ENCODE measurements around the gene BCL6B.
A peak's percentile ranks its signal among the peaks of the same experiment; 100 is the strongest.
"Not testable (repeated sequence)": the region's sequence is repeated elsewhere in the genome, so short reads cannot be mapped to it uniquely, and the experiment has no call there.

Gene BCL6B, protein sequence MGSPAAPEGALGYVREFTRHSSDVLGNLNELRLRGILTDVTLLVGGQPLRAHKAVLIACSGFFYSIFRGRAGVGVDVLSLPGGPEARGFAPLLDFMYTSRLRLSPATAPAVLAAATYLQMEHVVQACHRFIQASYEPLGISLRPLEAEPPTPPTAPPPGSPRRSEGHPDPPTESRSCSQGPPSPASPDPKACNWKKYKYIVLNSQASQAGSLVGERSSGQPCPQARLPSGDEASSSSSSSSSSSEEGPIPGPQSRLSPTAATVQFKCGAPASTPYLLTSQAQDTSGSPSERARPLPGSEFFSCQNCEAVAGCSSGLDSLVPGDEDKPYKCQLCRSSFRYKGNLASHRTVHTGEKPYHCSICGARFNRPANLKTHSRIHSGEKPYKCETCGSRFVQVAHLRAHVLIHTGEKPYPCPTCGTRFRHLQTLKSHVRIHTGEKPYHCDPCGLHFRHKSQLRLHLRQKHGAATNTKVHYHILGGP

DNA sequence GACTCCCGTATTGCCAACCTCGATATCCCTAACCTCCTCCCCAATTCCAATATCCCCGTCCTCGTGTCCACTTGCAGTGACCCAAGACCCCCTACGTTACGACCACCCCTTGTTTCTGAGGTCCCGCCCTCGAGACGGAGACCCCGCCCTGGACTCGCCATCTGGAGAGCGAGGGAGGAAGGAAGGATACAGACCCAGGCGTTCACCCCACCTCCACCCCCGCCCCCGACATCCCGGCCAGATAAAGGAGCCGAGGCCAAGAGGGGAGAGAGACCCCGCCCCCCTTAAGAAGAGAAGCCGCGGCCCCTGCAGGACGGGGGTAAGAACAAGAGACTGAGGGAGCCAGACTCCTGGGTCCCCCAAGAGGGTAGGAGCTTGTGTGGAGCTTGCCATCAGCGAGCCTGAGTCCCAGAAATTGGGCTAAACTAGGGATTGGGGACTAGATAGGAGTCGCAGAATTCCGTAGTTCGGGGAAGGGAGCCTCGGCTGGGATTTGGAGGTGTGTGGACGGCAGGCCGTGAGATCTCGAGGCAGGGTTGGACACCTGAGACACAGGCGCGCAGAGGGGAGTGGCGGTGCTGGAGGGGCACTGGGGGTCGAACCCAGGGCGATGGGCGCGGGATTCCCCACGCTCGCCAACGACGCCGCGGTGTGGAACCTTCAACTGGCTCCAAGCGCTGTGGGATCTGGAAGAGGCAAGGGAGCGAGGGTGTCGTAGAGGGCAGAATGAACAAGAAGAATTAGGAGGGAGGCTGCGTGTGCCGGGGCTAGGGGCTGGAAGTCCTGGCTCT, at the start of gene BCL6B:
BCL6B (plus strand) TSS at position 270 of the 791 bp plus-strand sequence. CDS start 622 bp downstream, outside the sequence.
- DNase-seq, result no peak

DNA sequence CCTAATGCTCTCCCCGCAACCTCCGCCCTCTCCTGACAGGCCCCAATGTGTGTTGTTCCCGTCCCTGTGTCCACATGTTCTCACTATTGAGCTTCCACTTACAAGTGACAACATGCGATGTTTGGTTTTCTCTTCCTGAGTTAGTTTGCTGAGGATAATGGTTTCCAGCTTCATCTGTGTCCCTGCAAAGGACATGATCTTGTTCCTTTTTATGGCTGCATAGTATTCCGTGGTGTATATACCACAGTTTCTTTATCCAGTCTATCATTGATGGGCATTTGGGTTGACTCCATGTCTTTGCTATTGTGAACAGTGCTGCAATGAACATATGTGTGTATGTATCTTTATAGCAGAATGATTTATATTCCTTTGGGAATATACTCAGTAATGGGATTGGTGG, 43.4 kb upstream of the BCL6B start:
- DNase-seq, result not testable (repeated sequence)

DNA sequence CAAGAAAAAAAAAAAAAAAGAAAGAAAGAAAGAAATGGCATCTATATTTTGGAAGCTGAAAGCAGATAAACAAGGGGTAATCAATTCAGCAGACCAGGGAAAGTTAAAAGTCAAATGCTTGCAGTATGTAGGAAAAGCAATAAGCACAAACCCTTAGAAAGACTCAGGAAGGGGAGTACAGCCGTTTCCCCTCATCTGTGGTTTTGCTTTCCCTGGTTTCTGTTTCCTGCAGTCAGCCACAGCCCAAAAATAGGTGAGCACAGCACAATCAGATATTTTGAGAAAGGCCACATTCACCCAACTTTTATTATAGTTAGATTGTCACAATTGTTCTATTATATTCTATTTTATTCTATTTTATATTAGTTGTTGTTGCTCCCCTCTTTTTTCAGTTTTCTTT, 41.4 kb upstream of the BCL6B start:
- DNase-seq, result no peak

DNA sequence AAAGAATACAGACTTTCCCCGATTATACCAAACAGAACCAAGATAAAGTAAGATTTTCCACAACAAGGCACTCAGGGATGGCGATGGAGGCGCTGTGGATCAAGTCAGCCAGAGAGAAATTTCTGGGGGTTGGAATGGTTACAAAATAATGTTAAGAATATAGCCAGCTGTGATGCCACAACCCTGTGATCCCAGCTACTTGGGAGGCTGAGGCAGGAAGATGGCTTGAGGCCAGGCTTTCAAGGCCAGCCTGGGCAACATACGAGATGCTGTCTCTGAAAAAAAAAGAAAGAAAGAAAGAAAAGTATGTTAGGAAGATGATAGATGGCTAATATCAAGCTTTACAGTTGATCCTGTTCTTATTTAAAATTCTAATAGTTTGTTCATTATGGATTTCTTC, 37.6 kb upstream of the BCL6B start:
- DNase-seq, result no peak

DNA sequence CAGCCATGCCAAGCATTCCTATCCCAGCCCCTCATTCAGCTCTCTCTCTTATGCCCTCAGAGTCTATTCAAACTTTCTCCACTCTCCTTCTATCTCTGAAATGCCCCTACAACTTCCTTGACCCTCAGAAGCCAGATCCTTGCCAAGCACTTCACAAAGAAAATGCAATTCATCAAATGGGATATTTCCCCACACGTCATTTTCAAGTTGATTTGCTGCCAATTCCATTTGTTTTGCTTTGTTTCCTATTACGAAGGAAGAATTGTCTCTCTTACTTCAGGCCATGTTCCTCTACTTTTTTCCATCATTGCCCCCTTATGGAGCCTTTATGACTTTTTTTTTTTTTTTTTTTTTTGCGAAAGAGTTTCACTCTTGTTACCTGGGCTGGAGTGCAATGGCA, 36.2 kb upstream of the BCL6B start:
- DNase-seq, result no peak

DNA sequence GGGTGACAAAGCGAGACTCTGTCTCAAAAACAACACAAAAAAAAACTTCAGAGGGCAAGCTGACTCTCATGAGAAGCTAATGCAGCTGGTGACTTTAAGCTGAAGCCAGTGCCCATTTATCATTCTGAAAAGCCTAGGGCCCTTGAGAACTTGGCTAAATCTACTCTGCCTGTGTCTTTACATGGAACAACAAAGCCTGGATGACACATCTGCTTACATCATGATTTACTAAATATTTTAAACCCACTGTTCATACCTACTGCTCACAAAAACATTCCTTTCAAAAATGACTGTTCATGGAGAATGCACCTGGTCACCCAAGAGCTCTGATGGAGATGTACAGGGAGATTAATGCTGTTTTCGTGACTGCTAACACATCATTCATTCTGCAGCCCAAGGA, 33.1 kb upstream of the BCL6B start:
- no peak for DNase-seq

DNA sequence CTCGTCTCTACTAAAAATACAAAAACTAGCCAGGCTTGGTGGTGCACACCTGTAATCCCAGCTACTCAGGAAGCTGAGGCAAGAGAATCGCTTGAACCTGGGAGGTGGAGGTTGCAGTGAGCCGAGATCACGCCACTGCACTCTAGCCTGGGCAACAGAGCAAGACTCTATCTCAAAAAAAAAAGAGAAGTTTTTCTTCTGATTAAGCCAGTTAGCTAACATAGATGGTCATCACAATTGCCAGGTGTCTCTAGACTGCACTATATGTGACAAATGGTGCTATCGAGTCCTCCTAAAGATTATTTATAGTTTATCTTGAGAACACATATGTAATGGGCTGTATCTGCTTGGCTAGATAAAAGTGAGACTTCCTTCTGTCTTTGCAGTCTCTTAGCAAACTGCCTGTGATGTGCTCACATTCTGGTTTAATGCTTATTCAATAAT, 29.2 kb upstream of the BCL6B start:
- not testable (repeated sequence) for DNase-seq

DNA sequence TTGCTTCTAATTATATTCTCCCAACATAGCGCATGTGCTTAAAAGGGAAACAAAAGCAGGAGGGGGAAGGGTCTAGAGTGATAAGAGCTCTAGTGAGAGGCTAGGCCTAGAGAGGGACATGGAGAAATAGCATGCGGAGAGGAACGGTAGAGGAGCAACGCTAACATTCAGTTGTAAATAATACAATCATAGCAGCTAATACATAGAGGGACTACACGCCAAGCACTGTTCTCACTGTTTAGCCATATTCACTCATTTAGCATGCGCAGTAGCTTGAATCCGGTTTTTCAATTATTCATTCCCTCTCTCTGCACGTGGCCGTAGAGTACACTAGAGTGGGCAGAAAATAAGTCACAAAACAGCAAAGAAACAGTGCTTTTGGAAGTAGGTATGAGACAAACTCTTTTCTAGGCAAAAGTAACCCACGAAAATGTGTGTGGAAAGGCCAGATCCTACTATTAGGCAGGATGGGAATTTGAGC, 28.7 kb upstream of the BCL6B start:
- no peak for DNase-seq

DNA sequence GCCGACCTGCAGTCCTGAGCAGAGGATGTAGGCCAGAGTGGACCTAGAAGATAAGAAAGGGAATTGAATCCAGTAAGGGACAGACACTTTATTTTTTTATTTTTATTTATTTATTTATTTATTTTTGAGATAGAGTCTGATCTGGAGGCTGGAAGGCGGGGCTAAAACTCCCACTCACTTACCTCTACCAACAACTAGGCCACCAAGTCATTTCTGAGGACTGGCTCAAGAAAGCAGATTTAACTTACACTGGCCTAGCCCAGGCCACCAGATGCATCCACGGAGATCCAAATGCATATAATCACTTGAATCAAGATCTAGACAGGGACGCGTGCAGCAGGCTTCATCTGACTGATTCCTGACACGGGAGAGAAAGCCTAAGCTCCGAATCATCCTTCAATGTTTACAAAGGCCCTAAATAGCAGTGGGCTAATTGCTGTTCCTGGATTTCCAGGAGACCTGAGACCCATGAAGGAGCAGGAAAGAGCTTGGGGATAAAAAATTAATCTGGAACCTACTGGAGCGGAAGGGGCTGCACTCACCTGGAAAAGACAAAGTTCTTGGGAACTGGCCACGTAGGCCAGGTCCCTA, 28.1 kb upstream of the BCL6B start:
- no peak for DNase-seq

DNA sequence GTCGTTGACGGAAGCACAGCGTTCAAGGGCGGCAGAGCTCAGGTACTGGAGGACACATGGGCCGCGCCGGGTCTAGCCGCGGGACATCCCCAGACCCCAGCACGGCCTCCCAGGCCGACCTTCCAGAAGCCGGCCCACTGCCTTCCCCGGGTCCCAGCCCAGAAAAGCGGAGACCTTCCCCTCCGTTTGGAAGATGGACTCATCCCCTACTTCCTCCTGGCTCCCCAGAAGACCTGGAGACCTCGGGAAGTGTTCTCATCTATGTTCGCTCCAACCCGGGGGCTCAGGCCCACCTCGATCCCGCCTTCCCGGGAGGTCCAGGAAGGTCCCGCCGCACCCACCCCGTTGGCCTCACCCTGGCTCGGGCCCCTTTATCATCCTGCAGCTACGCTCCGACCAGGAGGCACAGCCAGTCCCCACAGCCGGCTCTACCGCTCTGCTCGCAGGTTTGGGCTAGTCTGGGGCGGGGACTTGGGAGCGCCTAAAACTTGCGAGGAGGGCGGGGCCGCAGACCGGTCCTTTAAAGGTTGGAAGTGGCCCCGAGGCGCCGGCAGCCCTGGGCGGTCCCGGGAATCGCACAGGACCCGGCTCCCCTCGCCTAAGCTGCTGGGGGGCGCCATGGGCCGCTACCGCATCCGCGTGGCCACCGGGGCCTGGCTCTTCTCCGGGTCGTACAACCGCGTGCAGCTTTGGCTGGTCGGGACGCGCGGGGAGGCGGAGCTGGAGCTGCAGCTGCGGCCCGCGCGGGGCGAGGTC, 27.2 kb upstream of the BCL6B start, which contains the start of gene ALOX12:
ALOX12 (plus strand) TSS at position 550 of the 756 bp plus-strand sequence; CDS start at position 619, 69 bp downstream.
- DNase-seq, result no peak

DNA sequence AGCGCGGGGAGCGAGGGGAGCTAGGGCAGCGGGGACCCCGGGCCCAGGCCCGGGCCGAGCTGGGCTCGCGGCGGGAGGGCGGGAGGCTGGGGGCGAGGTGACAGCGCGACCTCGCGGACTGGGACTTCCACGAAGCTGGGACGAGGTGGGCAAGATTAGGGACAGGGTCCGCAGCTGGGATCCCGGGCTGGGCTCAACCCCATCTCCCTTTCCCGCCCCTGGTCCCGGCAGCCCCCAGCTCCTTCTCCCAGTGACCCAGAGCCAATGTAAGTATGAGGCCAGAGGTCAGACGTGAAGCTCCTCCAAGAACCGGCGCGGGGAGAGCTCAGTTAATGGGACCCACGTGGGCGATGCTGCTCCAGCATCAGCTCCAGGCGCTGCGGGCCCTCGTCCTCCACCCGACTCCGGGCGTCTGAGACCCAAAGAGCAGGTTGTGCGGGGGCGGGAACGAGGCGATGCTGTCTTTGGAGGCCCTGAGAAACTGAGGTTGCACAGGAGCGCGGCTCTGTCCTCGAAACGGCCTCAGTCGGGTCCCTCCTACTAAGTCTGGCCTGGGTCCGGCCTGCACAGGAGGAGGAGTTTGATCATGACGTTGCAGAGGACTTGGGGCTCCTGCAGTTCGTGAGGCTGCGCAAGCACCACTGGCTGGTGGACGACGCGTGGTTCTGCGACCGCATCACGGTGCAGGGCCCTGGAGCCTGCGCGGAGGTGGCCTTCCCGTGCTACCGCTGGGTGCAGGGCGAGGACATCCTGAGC, 26.4 kb upstream of the BCL6B start:
- no peak for DNase-seq

DNA sequence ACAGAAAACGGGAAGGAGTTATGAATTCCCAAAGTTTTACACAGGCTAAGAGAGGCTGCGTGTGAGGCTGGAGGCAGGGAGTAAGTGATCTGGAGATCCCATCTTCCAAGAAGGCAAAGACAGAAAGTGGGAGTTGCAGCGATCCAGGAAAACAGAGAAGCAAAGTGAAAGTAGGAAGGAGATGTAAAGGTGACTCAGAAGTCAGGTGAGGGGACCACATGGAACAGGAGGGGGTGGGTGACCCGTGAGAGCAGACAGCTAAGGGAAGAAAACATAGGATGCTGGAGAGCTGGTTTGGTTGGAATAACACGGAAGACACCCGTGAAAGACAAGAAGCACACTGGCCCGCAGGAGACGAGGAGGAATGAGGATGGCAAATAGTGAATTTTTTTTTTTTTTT, 25.7 kb upstream of the BCL6B start:
- DNase-seq, result no peak

DNA sequence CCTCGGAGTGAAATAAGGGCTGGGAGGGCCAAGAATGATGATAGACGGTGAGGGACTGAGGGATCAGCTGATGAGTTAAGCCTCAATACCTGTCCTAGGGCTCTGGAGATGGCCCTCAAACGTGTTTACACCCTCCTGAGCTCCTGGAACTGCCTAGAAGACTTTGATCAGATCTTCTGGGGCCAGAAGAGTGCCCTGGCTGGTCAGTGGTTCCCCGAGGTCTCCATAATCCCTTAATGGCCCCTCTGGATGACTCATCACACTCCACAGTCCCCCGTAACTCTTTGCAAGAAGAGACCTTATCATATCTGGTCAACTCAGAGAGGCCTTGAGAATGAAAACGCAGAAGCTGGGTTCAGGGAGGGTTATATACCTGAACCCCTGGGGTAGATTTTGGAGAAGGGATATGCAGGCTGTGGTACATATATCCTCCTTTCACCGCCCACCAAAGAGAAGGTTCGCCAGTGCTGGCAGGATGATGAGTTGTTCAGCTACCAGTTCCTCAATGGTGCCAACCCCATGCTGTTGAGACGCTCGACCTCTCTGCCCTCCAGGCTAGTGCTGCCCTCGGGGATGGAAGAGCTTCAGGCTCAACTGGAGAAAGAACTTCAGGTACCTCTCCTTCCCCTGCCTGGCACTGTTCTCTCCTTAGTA, 23.9 kb upstream of the BCL6B start:
- no peak for DNase-seq

DNA sequence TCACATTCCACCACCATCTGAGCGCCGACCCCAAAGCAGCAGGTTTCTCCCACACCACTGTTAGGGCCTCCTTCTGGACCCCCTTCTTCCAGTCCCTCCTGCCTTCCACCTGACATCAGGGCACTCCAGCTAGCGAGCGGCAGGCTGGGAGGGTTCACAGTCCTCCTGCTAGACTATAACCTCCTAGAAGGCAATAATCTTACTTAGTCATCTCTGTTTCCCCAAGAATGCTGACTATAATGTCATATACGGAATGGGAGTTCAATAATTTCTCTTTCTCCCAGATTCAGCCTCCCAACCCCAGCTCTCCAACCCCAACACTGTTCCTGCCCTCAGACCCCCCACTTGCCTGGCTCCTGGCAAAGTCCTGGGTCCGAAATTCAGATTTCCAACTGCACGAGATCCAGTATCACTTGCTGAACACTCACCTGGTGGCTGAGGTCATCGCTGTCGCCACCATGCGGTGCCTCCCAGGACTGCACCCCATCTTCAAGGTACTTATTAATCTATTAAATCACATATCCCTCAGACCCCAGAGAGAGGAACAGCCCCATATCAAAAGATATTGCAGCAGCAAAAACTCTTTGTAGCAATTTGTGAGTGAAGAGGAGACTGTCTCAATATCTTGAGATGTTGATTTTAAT, 21.4 kb upstream of the BCL6B start:
- DNase-seq, result no peak

DNA sequence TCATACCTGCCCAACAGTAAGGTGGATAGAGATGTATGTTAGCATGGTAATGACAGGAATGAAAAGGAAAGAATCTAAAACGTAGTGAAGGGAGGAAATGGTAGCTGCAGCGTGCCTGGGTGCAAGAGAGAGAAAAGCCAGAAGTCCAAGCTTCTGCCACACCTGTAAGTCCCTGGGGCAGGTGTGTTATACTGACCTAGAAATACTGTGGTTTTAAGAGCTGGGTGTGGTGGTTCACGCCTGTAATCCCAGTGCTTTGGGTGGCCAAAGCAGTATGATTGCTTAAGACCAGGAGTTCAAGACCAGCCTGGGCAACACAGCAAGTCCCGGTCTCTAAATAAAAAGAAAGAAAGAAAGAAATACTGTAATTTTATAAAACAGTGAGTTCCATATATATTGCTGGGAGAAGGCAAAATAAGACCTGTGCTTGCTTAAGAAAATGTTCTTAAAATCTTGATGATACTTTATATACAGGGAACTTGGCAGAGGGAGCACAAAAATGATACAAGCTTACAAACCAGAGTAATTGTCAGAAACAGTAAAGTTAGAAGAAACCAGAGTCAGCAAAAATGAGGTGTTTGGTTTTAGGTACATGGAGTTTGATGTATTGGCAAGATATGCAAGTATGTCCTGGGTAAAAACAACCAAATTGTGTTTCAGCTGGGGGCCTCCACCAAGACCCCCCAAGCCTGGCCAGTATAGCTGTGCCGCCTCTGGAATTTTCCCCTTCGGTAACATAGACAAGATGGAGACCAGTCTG, 20.4 kb upstream of the BCL6B start:
- no peak for DNase-seq

DNA sequence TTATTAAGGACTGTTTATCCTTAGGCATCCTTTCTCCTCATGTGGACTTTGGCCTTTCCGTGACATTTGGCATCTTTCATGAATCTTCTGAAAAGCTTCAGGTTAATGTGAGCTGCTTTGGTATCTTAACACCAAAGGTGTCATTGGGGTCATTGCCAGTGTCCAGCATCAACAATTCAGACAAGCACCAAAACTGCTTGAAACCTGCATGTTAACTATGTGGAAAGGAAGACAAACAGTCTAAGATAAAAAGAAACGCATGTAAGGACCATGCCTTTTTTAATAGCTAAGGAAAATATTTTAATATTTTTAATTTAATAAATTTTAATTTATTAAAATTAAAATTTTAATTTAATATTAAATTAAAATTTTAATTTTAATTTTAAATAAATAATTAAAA, 19.1 kb upstream of the BCL6B start:
- no peak for DNase-seq

DNA sequence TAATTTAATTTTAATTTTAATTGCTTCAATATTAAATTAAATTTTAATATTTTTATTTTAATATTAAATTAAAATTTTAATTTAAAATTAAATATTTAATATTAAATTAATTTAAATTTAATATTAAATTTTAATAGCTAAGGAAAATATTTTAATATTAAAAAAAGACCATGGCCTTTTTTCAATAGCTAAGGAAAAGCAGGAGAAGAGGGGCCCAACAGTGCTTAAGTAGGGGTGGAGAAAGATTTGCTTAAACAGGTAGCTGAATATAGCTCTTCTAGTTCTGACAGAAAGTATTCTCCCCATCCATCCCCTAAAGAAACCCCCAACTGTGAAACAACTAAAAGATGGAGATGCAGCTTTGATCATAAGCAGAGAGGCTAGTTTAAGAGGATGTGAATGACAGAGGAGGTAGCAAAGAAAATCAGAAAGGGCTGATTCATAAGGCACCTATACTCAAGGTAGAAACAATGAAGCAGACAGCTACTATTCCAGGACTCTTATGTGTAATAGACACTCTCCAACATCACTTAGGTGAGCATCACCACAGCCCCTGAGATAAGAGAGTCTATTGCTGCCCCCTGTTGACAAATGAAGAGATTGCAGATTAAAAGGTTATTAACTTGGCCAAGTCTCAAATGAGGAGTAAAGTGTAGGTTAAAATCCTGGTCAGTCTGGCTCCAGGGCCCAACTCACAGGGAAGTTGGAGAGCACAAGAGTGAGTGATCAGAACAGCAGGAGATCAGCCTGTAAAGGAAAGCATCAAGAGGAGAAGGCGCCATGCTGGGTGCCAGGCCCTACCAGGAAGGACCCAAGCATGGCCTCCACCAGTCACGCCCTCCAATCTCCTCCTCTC, 18.2 kb upstream of the BCL6B start:
- peak; percentile 33 for DNase-seq

DNA sequence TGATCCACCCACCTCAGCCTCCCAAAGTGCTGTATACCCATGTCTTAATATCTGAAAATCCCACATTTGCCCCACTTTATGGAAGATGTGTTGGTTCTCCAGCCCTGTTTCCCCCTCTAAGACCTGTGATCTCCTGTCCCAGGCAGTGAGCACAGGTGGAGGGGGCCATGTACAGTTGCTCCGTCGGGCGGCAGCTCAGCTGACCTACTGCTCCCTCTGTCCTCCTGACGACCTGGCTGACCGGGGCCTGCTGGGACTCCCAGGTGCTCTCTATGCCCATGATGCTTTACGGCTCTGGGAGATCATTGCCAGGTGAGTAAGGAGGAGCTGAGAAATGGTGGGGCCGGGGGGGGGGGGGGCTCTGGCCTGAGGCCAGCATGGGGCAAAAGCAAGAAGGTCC, 17.1 kb upstream of the BCL6B start:
- DNase-seq, result no peak

DNA sequence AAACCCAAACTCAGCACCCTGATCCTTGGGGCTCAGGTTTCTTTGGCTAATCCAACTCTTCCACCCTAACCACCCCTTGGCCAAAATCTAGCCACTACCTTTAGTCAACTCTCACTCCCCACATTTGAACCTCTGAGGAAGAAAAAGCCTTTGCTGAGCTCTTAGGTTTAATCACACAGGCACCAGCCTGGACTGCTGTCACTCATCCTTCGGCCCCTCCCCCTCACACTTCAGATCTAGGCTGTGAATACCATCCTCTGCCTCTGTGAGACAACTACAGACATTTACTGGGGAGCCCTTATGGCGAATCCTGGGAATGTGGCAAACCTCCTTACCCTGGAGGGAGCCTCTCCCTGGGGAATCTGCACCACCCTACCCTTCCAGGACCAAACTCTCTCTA, 15.7 kb upstream of the BCL6B start:
- DNase-seq, result no peak
